ENCODE measurements around the gene CDC42BPG. TPM values are rescaled to one million over a fixed set of nuclear protein-coding genes. Genes with fewer than 3 reads are reported as not detected.

CDC42BPG gene
- total RNA-seq, 1 experiment from 2014 or later = 24.9 TPM

DNA sequence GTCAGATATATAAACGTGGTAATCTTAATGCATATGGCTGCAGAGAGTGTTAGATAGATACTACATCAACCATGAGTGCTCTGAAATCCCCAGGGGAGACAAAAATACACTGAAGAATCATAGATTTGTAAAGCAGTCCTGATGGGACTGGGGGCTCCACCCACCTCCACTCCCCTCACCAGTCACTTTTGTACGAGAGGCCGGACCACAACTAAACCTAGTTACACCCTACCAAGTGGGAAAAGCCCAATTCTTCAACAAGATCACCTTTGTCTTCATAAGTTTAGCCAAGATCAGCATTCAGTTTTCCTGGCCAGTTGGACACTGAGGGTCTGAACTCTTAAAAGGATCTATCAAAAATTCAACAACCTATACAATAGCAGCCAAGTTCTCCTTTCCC, 67.6 kb downstream of the CDC42BPG start:
- Histone ChIP-seq H4K8ac (replicated peaks; ENCODE audit: insufficient read length, low read depth, low read length) (no peak overlapping the region), H4K91ac (ENCODE audit: insufficient read length, low read depth, low read length) (no peak overlapping the region), H3K4ac (ENCODE audit: low read depth, low read length) (no peak overlapping the region), H3K14ac (ENCODE audit: insufficient read depth, low read length) (no peak overlapping the region), H3K9ac (ENCODE audit: extremely low read depth, insufficient read length, low read length) (peak overlapping the region; percentile 84), H3K79me2 (ENCODE audit: insufficient read depth, low read length) (peaks cover 26% of the 10 kb centered on the region), H3K27me3 (ENCODE audit: insufficient read depth, low read length) (no peaks in the 10 kb centered on the region), H2BK120ac (ENCODE audit: low read depth, low read length, poor library complexity, severe bottlenecking) (no peak overlapping the region), H3K27ac (ENCODE audit: insufficient read length, low read depth, low read length) (no peak overlapping the region), H3K23ac (ENCODE audit: insufficient read length, low read depth, low read length) (no peak overlapping the region), H2BK20ac (ENCODE audit: low read depth, low read length, poor library complexity, severe bottlenecking) (no peak overlapping the region), H3K56ac (ENCODE audit: insufficient read length, low read depth, low read length) (no peak overlapping the region), H4K20me1 (ENCODE audit: control insufficient read depth, insufficient read depth, insufficient read length) (no peaks in the 10 kb centered on the region), H3K79me1 (ENCODE audit: insufficient read depth, low read depth, low read length, poor library complexity, severe bottlenecking) (peaks cover 7% of the 10 kb centered on the region), H3K4me1 (ENCODE audit: insufficient read depth, low read length) (no peaks in the 10 kb centered on the region), H3K23me2 (ENCODE audit: insufficient read length, low read depth, low read length, poor library complexity, severe bottlenecking) (no peaks in the 10 kb centered on the region), H4K5ac (ENCODE audit: insufficient read length, low read depth, low read length) (no peak overlapping the region), H2BK12ac (ENCODE audit: insufficient read length, low read depth, low read length) (no peak overlapping the region), H2BK5ac (ENCODE audit: insufficient read length, low read length) (no peak overlapping the region), H2AFZ (ENCODE audit: low read length) (no peak overlapping the region), H3K4me2 (ENCODE audit: insufficient read depth, insufficient read length, low read length) (peak overlapping the region; percentile 81), H3T11ph (ENCODE audit: low read length) (no peak overlapping the region), H2BK15ac (ENCODE audit: low read depth, low read length) (no peak overlapping the region), H3K18ac (ENCODE audit: insufficient read length, low read depth, low read length) (no peak overlapping the region), H3K9me3 (ENCODE audit: control insufficient read depth, low read depth, low read length) (no peaks in the 10 kb centered on the region), H2AK5ac (ENCODE audit: insufficient read length, low read length) (no peak overlapping the region)
- H3K4me1 Mint-ChIP-seq = peaks cover 21 to 35% of the 10 kb centered on the region in 2 experiments
- peak overlapping the region; percentile 90 to 95 for H3K4me3 Mint-ChIP-seq
- H3K27ac Mint-ChIP-seq = peak overlapping the region; percentile 89 to 96 (median 94); a peak in 6 of 7 replicates
- no peaks in the 10 kb centered on the region; a peak in 1 of 5 replicates for H3K9me3 Mint-ChIP-seq
- no CpG with 5 or more reads among the region's 3 CpGs for WGBS (ENCODE audit: extremely low coverage, insufficient read length, low lambda C conversion rate)
- TF ChIP-seq, protein P1, sequence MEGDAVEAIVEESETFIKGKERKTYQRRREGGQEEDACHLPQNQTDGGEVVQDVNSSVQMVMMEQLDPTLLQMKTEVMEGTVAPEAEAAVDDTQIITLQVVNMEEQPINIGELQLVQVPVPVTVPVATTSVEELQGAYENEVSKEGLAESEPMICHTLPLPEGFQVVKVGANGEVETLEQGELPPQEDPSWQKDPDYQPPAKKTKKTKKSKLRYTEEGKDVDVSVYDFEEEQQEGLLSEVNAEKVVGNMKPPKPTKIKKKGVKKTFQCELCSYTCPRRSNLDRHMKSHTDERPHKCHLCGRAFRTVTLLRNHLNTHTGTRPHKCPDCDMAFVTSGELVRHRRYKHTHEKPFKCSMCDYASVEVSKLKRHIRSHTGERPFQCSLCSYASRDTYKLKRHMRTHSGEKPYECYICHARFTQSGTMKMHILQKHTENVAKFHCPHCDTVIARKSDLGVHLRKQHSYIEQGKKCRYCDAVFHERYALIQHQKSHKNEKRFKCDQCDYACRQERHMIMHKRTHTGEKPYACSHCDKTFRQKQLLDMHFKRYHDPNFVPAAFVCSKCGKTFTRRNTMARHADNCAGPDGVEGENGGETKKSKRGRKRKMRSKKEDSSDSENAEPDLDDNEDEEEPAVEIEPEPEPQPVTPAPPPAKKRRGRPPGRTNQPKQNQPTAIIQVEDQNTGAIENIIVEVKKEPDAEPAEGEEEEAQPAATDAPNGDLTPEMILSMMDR (conservative IDR thresholded peaks at IDR 0.05) = no peak
- no peak for DNase-seq
- no peaks in the 10 kb centered on the region for H3K27me3 Mint-ChIP-seq (ENCODE audit: low read depth)
- peaks cover 53 to 60% (median 57%) of the 10 kb centered on the region in 3 experiments for H3K36me3 Mint-ChIP-seq (ENCODE audit: insufficient read depth in 1 of 3, low read depth in 3 of 3)
